Activated naive CD8-positive, alpha-beta T cell treated with anti-CD3 and anti-CD28 coated beads, Interleukin-2, amount 50 U/mL, for 24 hours (primary cell): Measurements from ENCODE around the gene MYO3B.

Experiments used
- ATAC-seq: fragments of 150-1000 bp; cut with Tn5 transposase; one replicate; pipeline ENCODE4 v1.10.0; 2021
- DNase-seq: peaks from one replicate; pipeline ENCODE4 v3.0.0; 2021
- H3K27ac Mint-ChIP-seq: one replicate; pipeline ENCODE4 v1.8.0; 2021; ENCODE audit warnings: mild to moderate bottlenecking, mixed read lengths
- H3K27me3 Mint-ChIP-seq: one replicate; pipeline ENCODE4 v1.8.0; 2021; ENCODE audit warnings: mixed read lengths
- H3K36me3 Mint-ChIP-seq: one replicate; pipeline ENCODE4 v1.8.0; 2021; ENCODE audit warnings: low read depth, mixed read lengths
- H3K4me1 Mint-ChIP-seq: one replicate; pipeline ENCODE4 v1.8.0; 2021; ENCODE audit warnings: mixed read lengths
- H3K4me3 Mint-ChIP-seq: one replicate; pipeline ENCODE4 v1.8.0; 2021; ENCODE audit warnings: mild to moderate bottlenecking, moderate library complexity, mixed read lengths
- H3K9me3 Mint-ChIP-seq: one replicate; pipeline ENCODE4 v1.8.0; 2021; ENCODE audit warnings: mixed read lengths

Gene MYO3B

GRCh38 chr2:170321526-170321925 is 143.6 kb downstream of the MYO3B start:
- no peak for ATAC-seq
- no peaks in the 10 kb centered on the region for H3K36me3 Mint-ChIP-seq

GRCh38 chr2:170322140-170322766 is 144.3 kb downstream of the MYO3B start:
- H3K27ac Mint-ChIP-seq = no peak overlapping the region
- H3K9me3 Mint-ChIP-seq = peaks cover 7% of the 10 kb centered on the region
- ATAC-seq = no peak
- no peak overlapping the region for H3K4me3 Mint-ChIP-seq
- H3K4me1 Mint-ChIP-seq = no peaks in the 10 kb centered on the region
- H3K36me3 Mint-ChIP-seq = no peaks in the 10 kb centered on the region
- peaks cover 10% of the 10 kb centered on the region for H3K27me3 Mint-ChIP-seq
- no peak for DNase-seq

More at GRCh38 chr2:170321526-170321925, 143.6 kb downstream of the MYO3B start:
- peaks cover 10% of the 10 kb centered on the region for H3K27me3 Mint-ChIP-seq
- DNase-seq = no peak
- no peaks in the 10 kb centered on the region for H3K4me1 Mint-ChIP-seq
- H3K9me3 Mint-ChIP-seq = peaks cover 7% of the 10 kb centered on the region
- no peak overlapping the region for H3K27ac Mint-ChIP-seq
- no peak overlapping the region for H3K4me3 Mint-ChIP-seq

GRCh38 chr2:170323743-170324142 is 145.8 kb downstream of the MYO3B start:
- Mint-ChIP-seq H3K27ac (no peak overlapping the region), H3K9me3 (peaks cover 7% of the 10 kb centered on the region), H3K4me1 (no peaks in the 10 kb centered on the region), H3K36me3 (no peaks in the 10 kb centered on the region), H3K4me3 (no peak overlapping the region), H3K27me3 (peaks cover 10% of the 10 kb centered on the region)
- no peak for ATAC-seq
- DNase-seq = no peak

- Mint-ChIP-seq H3K4me3 (no peak overlapping the region), H3K27ac (no peak overlapping the region), H3K4me1 (no peaks in the 10 kb centered on the region), H3K9me3 (peaks cover 5% of the 10 kb centered on the region), H3K27me3 (peaks cover 10% of the 10 kb centered on the region), H3K36me3 (no peaks in the 10 kb centered on the region)
- ATAC-seq (peak; percentile 46), DNase-seq (peak; percentile 22)
Measured at GRCh38 chr2:170324640-170325046, 146.7 kb downstream of the MYO3B start.

- peaks cover 3% of the 10 kb centered on the region for H3K27me3 Mint-ChIP-seq
- no peak overlapping the region for H3K27ac Mint-ChIP-seq
- H3K9me3 Mint-ChIP-seq = peaks cover 5% of the 10 kb centered on the region
- H3K4me3 Mint-ChIP-seq = no peak overlapping the region
- DNase-seq (no peak), ATAC-seq (no peak)
- H3K36me3 Mint-ChIP-seq = no peaks in the 10 kb centered on the region
- H3K4me1 Mint-ChIP-seq = no peaks in the 10 kb centered on the region
Measured at GRCh38 chr2:170330881-170331280, 152.9 kb downstream of the MYO3B start.

- no peaks in the 10 kb centered on the region for H3K4me1 Mint-ChIP-seq
- H3K4me3 Mint-ChIP-seq = no peak overlapping the region
- peaks cover 5% of the 10 kb centered on the region for H3K27me3 Mint-ChIP-seq
- no peak for ATAC-seq
- H3K9me3 Mint-ChIP-seq = peaks cover 5% of the 10 kb centered on the region
- no peak overlapping the region for H3K27ac Mint-ChIP-seq
- H3K36me3 Mint-ChIP-seq = no peaks in the 10 kb centered on the region
- no peak for DNase-seq
Measured at GRCh38 chr2:170332676-170333402, 154.9 kb downstream of the MYO3B start.

- Mint-ChIP-seq H3K36me3 (no peaks in the 10 kb centered on the region), H3K4me1 (peaks cover 3% of the 10 kb centered on the region), H3K27me3 (peaks cover 9% of the 10 kb centered on the region), H3K9me3 (peaks cover 5% of the 10 kb centered on the region), H3K4me3 (no peak overlapping the region), H3K27ac (no peak overlapping the region)
- ATAC-seq (no peak), DNase-seq (no peak)
Measured at GRCh38 chr2:170335351-170335750, 157.4 kb downstream of the MYO3B start.

- H3K36me3 Mint-ChIP-seq = no peaks in the 10 kb centered on the region
- H3K4me3 Mint-ChIP-seq = no peak overlapping the region
- peaks cover under 1% of the 10 kb centered on the region for H3K9me3 Mint-ChIP-seq
- H3K4me1 Mint-ChIP-seq = peaks cover 12% of the 10 kb centered on the region
- no peak overlapping the region for H3K27ac Mint-ChIP-seq
- ATAC-seq (no peak), DNase-seq (no peak)
- peaks cover 9% of the 10 kb centered on the region for H3K27me3 Mint-ChIP-seq
Measured at GRCh38 chr2:170336408-170336807, 158.5 kb downstream of the MYO3B start.

GRCh38 chr2:170336916-170337315 is 159.0 kb downstream of the MYO3B start:
- H3K9me3 Mint-ChIP-seq = no peaks in the 10 kb centered on the region
- H3K27me3 Mint-ChIP-seq = peaks cover 9% of the 10 kb centered on the region
- no peak overlapping the region for H3K4me3 Mint-ChIP-seq
- ATAC-seq (no peak), DNase-seq (no peak)
- no peak overlapping the region for H3K27ac Mint-ChIP-seq
- no peaks in the 10 kb centered on the region for H3K36me3 Mint-ChIP-seq
- H3K4me1 Mint-ChIP-seq = peaks cover 17% of the 10 kb centered on the region

- H3K27ac Mint-ChIP-seq = no peak overlapping the region
- no peaks in the 10 kb centered on the region for H3K36me3 Mint-ChIP-seq
- H3K4me3 Mint-ChIP-seq = no peak overlapping the region
- peaks cover 17% of the 10 kb centered on the region for H3K4me1 Mint-ChIP-seq
- DNase-seq = no peak
- peaks cover 6% of the 10 kb centered on the region for H3K27me3 Mint-ChIP-seq
- no peak for ATAC-seq
- H3K9me3 Mint-ChIP-seq = no peaks in the 10 kb centered on the region
Measured at GRCh38 chr2:170339322-170339721, 161.4 kb downstream of the MYO3B start.

- Mint-ChIP-seq H3K27me3 (peaks cover 6% of the 10 kb centered on the region), H3K27ac (no peak overlapping the region), H3K36me3 (no peaks in the 10 kb centered on the region), H3K4me3 (no peak overlapping the region), H3K9me3 (no peaks in the 10 kb centered on the region), H3K4me1 (peaks cover 17% of the 10 kb centered on the region)
- DNase-seq (no peak), ATAC-seq (no peak)
Measured at GRCh38 chr2:170339750-170340692, 162.1 kb downstream of the MYO3B start.

GRCh38 chr2:170340693-170341068 is 162.7 kb downstream of the MYO3B start:
- no peaks in the 10 kb centered on the region for H3K36me3 Mint-ChIP-seq
- no peaks in the 10 kb centered on the region for H3K9me3 Mint-ChIP-seq
- peak; percentile 91 for ATAC-seq
- H3K4me1 Mint-ChIP-seq = peaks cover 17% of the 10 kb centered on the region
- no peak for DNase-seq
- H3K27ac Mint-ChIP-seq = no peak overlapping the region
- H3K27me3 Mint-ChIP-seq = peaks cover 6% of the 10 kb centered on the region
- H3K4me3 Mint-ChIP-seq = no peak overlapping the region

GRCh38 chr2:170341684-170342623 is 164.0 kb downstream of the MYO3B start:
- H3K4me3 Mint-ChIP-seq = no peak overlapping the region
- peaks cover 6% of the 10 kb centered on the region for H3K27me3 Mint-ChIP-seq
- DNase-seq (no peak), ATAC-seq (no peak)
- no peaks in the 10 kb centered on the region for H3K36me3 Mint-ChIP-seq
- peaks cover 17% of the 10 kb centered on the region for H3K4me1 Mint-ChIP-seq
- H3K9me3 Mint-ChIP-seq = no peaks in the 10 kb centered on the region
- no peak overlapping the region for H3K27ac Mint-ChIP-seq
